Islet of Langerhans (tissue), 1 donor: ENCODE data around the gene NFASC.

Experiments used
- FAIRE-seq: peaks from one replicate; lab custom pipeline; 2011; peaks lifted over from hg19 to GRCh38; lab: Jason Lieb, UNC

Gene NFASC

GRCh38 chr1:205009670-205010069 is 139.0 kb downstream of the NFASC start:
- no peak for FAIRE-seq

- FAIRE-seq: no peak
Measured at GRCh38 chr1:205012391-205013140, 141.9 kb downstream of the NFASC start.

GRCh38 chr1:205013683-205014367 is 143.2 kb downstream of the NFASC start:
- no peak for FAIRE-seq

- FAIRE-seq: no peak
Measured at GRCh38 chr1:205014783-205015182, 144.1 kb downstream of the NFASC start.

GRCh38 chr1:205015241-205015640 is 144.6 kb downstream of the NFASC start:
- FAIRE-seq: no peak

- FAIRE-seq: no peak
Measured at GRCh38 chr1:205016075-205016474, 145.4 kb downstream of the NFASC start.

- no peak for FAIRE-seq
Measured at GRCh38 chr1:205016584-205016983, 145.9 kb downstream of the NFASC start.

- FAIRE-seq: no peak
Measured at GRCh38 chr1:205017001-205017400, 146.3 kb downstream of the NFASC start.

- no peak for FAIRE-seq
Measured at GRCh38 chr1:205017766-205018165, 147.1 kb downstream of the NFASC start.

- FAIRE-seq: no peak
Measured at GRCh38 chr1:205018381-205018780, 147.7 kb downstream of the NFASC start.

GRCh38 chr1:205020466-205020865 is 149.8 kb downstream of the NFASC start:
- FAIRE-seq: no peak

- FAIRE-seq: no peak
Measured at GRCh38 chr1:205024679-205025078, 154.0 kb downstream of the NFASC start.

GRCh38 chr1:205025239-205025638 is 154.6 kb downstream of the NFASC start:
- FAIRE-seq: no peak

GRCh38 chr1:205026181-205026580 is 155.5 kb downstream of the NFASC start:
- FAIRE-seq: no peak

GRCh38 chr1:205028390-205028789 is 157.7 kb downstream of the NFASC start:
- no peak for FAIRE-seq

GRCh38 chr1:205028924-205029323 is 158.3 kb downstream of the NFASC start:
- no peak for FAIRE-seq

GRCh38 chr1:205030241-205030640 is 159.6 kb downstream of the NFASC start:
- no peak for FAIRE-seq

- FAIRE-seq: no peak
Measured at GRCh38 chr1:205030896-205031295, 160.2 kb downstream of the NFASC start.

- no peak for FAIRE-seq
Measured at GRCh38 chr1:205032508-205032907, 161.8 kb downstream of the NFASC start.

- FAIRE-seq: no peak
Measured at GRCh38 chr1:205037539-205037938, 166.9 kb downstream of the NFASC start.

- no peak for FAIRE-seq
Measured at GRCh38 chr1:205038132-205038786, 167.6 kb downstream of the NFASC start.

GRCh38 chr1:205041001-205041715 is 170.5 kb downstream of the NFASC start:
- no peak for FAIRE-seq
